Hematopoietic multipotent progenitor cell treated with erythropoietin and hydrocortisone succinate and interleukin-3 and kit ligand, for 8 days (in vitro differentiated cells): ENCODE measurements around the gene ELAVL2.

Experiments used
- DNase-seq: peaks from one replicate; pipeline ENCODE4 v3.0.0-alpha.2; 2015

ELAVL2 gene

DNA sequence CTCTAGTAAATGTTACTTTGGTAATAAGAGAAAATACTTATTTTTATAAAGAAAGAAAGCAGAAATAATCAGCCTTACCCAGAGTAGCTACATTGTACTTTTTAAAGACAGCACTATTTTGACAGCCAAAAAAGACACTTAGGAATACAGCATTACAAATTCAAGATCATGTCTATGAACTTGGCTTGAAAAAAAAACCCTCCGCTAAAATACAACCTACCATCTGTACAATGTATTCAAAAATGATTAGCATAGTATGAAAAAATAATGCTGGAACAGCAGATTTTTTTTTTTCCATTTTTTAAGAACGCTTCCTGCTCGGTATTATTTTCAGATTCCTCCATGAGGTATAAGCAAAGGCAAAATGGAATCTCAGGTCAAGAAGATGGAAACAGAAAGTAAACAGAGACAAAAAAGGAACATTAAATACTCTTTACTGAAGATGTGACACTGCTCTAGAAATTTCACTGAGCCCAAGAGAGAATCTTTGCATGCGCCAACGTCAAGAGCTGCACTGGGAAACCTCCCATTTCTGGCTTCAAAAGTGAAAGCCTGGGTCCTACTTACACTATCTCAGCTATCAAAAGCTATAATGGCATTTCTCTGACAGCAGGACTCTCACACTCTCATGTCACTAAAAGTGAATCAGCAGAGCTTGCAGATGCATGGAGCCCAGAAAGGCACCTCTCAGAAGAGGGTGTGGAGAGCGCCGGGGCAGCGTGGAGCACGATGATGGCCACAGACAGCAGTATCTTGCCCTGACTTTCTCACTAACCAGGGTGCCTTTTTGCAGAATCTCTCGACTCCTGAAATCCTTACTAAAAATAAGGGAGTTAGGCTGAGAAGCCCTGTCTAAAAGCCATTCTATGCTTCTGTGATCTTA is 167.4 kb downstream of the ELAVL2 start:
- DNase-seq, result no peak

- no peak for DNase-seq
Measured at GRCh38 chr9:23651051-23651450, 175.0 kb downstream of the ELAVL2 start.

DNA sequence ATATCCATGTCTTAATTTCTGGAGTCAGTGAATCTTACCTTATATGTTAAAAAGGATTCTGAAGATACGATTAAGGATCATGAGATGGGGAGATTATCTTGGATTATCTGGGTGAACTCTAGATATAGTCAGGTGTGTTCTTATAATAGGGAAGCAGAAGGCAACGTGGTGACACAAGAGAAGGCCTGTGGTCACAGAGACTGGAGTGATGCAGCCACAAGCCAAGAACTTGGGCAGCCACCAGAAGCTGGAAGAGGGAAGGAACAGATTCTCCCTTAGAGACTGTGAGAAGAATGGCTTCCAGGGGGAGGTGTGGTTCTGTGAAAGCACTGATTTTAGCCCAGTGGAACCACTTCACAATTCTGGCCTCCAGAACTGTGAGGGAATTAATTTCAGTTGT is 177.4 kb downstream of the ELAVL2 start:
- no peak for DNase-seq

DNA sequence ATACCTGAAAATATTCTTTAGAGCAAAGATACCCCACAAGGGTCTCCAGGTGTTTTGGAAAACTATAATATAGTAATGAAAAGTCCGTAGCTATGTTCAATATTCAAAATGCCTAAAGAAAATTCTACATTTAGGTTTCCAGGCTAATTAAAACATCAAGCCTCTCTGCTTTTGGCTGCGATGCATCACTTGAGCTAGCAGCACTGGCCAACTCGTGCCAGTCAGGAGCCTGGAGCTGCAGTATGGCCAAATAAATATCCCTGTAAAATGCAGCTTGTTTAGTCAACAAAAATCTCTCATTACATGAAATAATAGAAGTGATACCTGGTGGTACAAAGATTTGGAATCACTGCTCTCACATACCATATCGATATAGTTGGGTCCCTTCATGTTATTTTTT is 181.1 kb downstream of the ELAVL2 start:
- DNase-seq, result no peak

GRCh38 chr9:23644326-23644725 is 181.7 kb downstream of the ELAVL2 start:
- DNase-seq, result no peak

DNA sequence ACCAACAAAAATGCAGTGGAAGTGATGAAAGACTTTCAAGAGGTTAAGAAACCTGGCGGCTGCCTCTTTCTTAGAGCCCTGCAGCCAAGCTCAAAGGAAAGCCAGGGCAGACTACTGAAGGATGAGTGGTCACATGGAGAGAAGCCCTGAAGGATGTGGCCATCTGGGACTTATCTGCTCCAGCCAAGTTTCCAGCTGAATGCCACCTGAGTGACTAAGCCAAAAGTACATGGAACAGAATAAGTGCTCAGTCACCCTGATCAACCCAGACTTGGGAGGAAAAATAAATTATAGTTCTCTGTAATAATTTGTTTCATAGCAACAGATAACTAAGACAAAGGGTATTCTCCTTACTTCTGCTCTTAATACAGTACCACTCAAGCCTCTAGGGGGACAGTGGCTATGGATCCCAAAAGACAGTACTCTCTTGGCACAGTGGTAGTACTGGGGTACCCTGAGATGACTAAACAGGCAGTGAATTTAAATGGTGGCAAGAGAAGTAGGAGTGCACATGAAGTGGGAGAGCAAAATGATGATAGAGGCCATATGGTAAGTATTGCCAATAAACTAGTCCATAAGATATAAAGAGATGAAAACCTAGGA is 182.3 kb downstream of the ELAVL2 start:
- no peak for DNase-seq
